Endometrial microvascular endothelial cells (primary cell): Measurements from ENCODE around the gene CYGB. TPM values are rescaled to one million over a fixed set of nuclear protein-coding genes. Genes with fewer than 3 reads are reported as not detected.

Source experiments
- in situ Hi-C: cut with HindIII; loops from 2 replicates; pipeline ENCODE4 v1.10.0; 2017; ENCODE audit warnings: low sequenced_read_pairs, low pct_unique_long_range_greater_than_20kb; ENCODE audit errors: inconsistent ontology term
- total RNA-seq: library from RNA; depleted of rRNA; stranded (reverse); fragments of >200 nt; gene quantifications from one replicate; pipeline ENCODE4 v1.2.3, GENCODE V29; 2015; ENCODE audit errors: inconsistent ontology term

CYGB gene
- total RNA-seq: 0.37 TPM

GRCh38 chr17:76537578-76538280 is at the start of gene CYGB:
TSS of gene CYGB (minus strand) at chr17:76537709. CDS start at chr17:76537542, 167 bp downstream.
- in situ Hi-C loops: no loop called here

- in situ Hi-C loops: no loop called here
Measured at GRCh38 chr17:76586741-76587487, 49.4 kb upstream of the CYGB start.

DNA sequence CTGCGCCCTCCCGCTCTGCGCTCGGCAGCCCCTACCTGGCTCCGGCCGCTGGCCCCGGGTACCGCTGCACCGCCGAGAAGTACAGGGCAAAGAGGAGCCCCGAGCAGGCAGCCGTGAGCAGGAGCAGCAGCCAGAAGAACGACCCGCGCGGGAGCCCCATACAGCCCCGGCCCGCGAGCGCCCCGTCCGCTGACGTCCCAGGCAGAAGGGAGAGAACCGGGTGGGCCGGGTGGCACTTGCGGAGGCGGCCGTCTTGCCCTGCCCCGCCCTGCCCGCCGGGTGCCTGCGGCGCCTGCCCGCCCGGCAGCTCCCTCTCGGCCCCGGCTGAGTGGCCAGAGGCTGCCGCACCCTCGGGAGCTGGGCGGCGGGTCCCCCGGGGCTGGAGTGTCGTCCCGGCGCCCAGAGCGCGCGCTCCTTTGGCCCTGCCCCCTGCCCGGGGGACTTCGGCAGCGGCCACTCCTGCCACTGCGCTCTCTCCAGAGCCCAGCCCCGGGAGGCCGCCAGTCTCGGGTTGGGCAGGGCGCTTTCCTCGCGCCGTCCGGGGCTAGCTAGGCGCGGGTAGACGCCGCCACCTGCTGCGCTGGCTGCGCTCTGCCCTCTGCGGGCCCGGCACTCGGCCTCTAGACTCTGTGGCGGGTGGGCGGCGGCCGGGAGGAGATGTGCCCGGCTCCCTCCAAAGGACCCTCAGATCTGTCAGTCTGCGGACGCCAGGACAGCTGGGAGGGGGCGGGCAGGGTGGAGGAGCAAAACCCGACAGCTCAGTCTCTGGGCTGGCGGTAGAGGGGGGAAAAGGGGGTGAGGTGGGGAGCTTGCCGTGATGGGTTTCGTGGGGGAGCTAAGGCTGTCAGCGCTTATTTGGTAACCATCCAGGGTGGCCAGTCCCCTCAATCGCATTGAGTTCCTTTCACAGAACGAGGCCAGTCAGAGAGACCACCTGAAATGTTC is 48.4 kb upstream of the CYGB start, which contains the start of gene ST6GALNAC2:
Gene ST6GALNAC2 (minus strand): TSS at position 212 of the 945 bp plus-strand sequence. CDS start 52 bp downstream, at position 160.
- in situ Hi-C loops: no loop called here

DNA sequence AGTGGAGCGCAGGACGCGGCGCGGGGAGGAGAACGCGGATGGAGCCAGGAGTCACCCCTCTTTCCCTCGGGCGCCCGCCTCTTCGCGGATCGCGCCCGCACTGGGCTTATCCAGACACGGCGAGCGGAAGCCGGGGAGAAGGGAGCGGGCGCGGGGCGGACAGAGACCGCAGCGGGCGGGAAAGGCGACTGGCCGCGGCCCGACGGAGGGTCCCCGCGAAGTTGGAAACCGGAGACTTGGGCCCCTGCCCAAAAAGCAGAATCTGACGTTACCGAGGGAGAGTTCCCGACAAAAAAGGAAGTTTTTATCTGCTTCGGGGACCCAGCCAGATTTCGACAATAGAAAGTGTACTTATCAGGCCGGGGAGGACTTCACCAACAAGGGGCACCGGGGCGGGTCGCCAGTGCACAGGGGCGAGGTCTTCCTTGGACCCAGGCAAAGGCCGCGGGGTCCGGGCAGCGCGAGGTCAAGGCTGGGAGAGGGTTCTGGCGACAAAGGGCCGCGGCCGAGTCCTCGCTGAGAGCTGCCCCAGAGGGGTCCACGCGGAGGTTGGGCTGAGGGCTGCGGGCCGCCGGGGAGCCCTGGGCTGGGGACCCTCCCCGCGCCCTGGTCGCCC is 47.6 kb upstream of the CYGB start:
- in situ Hi-C loops: no loop called here

GRCh38 chr17:76584427-76585032 is 47.0 kb upstream of the CYGB start:
- in situ Hi-C loops: no loop called here

DNA sequence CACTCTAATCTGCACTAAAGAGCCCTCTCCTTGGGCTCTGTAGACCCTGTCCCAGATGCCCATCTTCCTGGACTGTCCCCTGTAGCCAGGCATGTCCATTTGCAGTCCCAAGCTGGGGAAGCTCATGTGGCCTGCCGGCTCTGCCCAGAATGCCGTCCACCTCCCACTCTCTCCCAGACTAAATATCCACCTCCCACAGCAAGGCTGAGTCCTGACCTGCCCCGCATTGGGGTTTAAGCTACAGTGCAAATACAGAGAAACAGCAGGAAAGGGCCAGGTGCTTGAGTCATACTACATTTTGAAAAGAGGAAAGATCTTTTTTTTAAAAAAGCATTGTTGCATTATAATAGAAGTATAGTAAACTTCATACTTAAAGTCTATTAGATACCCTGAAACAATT is 45.2 kb upstream of the CYGB start:
- in situ Hi-C loops: no loop called here

GRCh38 chr17:76581515-76581914 is 44.0 kb upstream of the CYGB start:
- in situ Hi-C loops: no loop called here

DNA sequence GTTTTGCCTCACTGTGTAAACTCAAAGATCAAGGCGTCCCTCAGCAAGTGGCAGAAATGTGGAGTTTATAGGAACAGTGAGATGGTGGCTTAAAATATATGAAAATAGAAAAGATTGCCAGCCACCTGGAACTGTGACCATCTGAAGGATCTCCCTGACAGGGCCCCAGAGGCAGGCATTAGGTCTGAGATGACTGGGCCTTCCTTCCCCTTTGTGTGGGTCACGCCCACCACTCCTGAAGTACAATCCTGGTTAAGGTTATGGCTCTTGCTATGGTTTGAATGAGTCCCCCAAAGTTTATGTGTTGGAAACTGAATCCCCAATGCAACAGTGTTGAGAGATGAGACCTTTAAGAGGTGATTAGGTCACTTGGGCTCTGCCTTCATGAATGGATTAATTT is 41.8 kb upstream of the CYGB start:
- in situ Hi-C loops: no loop called here

- in situ Hi-C loops: no loop called here
Measured at GRCh38 chr17:76578376-76578775, 40.9 kb upstream of the CYGB start.

- in situ Hi-C loops: no loop called here
Measured at GRCh38 chr17:76577876-76578275, 40.4 kb upstream of the CYGB start.

DNA sequence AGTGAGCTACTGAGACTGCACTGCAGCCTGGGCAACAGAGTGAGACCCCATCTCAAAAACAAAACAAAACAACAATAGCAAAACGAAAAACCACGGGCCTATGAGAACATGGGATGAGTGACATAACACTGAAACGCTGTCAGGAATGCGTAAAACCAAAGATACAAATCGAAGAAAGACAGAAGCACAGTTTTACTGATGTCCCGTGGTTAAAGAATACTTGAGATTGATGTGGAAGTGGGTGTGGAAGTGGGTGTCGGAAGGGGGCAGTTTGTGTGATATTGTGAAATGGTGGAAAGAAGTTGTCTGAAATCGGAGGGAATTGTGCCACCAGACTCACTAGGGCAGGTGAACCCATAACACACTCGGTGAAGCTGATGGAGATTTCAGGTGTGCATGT is 38.7 kb upstream of the CYGB start:
- in situ Hi-C loops: no loop called here

DNA sequence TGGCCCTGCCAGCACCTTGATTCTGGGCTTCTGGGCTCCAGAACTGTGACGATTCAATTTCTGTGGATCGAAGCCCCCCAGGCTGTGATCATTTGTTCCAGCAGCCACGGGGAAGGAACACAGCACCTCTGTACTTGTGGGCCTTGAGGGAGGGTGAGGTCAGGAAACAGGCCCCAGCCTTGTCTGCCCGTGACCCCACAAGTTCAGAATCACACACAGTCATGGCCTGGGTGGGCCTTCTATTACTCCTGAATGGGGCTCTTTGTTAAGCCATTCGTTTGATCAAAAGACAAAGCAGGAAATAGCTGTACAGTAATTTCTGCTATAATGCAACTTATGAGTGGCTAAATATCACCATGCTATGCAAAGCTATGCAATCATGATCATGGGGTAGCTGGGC is 38.1 kb upstream of the CYGB start:
- in situ Hi-C loops: no loop called here

GRCh38 chr17:76574166-76574565 is 36.7 kb upstream of the CYGB start:
- in situ Hi-C loops: no loop called here

GRCh38 chr17:76573096-76573495 is 35.6 kb upstream of the CYGB start:
- in situ Hi-C loops: no loop called here

DNA sequence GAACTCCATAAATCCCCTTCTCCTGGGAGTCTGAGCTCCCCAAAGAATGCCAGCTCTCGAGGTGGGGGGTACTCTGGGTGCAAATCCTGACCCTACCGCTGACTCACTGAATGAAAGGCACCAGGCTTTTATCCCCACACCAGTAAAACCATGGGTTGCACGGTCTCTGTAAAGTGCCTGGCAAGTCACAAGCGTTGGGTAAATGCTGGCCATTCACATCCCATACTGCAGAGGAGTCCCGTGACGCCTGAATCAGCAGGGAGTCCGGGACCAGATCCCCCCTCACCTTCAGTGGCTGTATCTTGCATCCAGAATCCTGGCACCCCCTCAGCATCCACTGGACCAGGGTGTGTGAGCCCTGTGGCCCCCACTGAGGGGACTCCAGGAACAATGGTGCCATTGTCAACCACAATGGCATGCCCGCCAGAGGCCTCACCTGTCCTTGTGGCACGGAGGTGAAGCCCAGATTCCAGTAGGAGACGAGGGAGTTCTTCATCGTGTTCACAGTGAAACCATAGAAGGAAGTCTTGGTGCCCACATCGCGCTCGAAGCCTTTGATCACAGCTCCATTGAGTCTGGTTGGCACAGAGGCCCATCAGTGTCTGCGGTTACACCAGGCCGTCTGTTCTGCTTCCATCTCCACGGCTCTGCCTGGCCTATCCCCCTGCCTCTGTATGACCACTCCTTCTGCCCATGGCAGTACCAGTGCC is 34.8 kb upstream of the CYGB start:
- in situ Hi-C loops: no loop called here

DNA sequence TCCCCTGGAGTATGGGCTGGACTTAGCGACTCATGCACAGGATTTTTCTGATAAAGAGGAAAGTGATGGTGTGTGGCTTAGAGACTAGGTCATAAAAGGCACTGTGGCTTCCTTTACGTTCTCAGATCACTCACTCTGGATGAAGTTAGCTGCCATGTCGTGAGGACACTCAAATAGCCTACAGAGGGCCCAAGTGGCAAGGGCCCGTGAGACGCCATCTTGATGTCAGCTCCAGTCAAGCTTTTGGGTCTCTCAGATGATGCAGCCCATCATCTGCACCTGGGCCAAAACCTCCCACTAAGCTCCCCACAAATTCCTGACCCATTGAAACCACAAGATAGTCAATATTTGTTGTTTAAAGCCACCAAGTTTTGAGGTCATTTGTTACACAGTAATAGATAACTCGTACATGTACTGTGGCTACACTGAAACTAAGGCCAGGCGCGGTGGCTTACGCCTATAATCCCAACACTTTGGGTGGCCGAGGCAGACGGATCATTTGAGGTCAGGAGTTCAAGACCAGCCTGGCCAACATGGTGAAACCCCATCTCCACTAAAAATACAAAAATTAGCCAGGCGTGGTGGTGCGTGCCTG is 33.5 kb upstream of the CYGB start:
- in situ Hi-C loops: no loop called here

GRCh38 chr17:76570457-76570856 is 32.9 kb upstream of the CYGB start:
- in situ Hi-C loops: no loop called here
